HG03196 (cell line): ENCODE results near the gene VAMP4.

Experiments
- ATAC-seq: cut with Tn5 transposase; IDR thresholded peaks from one replicate; pipeline ENCODE4 v1.9.1; 2021; ENCODE audit not compliant: unreplicated experiment

VAMP4 gene, protein sequence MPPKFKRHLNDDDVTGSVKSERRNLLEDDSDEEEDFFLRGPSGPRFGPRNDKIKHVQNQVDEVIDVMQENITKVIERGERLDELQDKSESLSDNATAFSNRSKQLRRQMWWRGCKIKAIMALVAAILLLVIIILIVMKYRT

DNA sequence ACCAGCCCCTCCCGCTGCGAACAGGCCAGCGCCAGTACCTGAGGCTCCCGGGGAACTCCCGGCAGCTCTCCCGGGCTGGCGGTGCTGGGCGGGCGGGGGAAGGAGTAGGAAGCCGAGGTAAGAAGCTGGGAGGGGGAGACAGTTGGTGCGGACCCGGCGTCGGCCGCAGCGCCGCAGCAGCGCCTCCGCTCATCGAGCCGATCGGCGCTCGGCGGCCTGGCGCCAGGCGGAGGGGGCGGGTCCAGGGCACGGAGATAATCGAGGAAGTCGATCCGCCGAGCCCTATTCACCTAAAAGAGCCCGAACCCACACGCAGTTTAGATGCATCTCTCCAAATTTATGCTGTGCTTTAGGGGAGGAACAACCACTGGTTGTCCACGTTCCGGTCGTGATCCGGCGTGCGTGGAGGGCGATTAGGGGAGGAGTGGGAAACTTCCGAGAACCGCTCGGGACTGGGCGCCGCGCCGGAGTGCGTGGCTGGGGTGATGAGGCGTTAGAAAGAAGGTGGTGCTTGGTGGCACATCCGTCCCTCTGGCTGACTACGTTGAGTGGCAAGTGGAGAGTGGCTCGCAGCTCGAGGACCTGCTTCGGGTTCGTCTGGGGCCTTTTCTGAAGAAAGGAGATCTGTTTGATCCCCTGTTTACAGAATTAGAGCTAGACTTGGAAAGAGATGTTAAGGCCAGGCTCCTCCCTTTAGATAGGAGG, at the start of gene VAMP4:
Gene VAMP4, minus strand, starts transcription at position 194 of the 705 bp plus-strand sequence. CDS start 3,651 bp downstream, outside the sequence.
- ATAC-seq = peak; percentile 92

DNA sequence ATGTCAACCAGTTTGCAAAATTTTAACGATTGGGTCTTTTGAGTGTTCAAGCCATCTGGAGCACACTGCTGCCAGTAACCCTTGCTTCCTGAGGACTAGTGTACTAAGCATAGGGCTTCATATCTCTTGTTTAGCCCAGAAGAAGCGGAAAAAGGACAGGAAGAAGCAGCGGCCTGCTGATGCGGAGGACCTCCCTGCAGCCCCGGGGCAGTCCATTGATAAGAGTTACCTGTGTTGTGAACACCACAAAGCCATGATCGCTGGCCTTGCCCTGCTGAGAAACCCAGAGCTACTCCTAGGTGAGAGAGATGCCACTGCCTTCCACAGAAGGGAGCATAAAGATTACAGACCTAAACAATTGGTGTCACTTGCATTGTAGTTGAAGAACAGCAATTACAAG, 48.5 kb upstream of the VAMP4 start:
- no peak for ATAC-seq

DNA sequence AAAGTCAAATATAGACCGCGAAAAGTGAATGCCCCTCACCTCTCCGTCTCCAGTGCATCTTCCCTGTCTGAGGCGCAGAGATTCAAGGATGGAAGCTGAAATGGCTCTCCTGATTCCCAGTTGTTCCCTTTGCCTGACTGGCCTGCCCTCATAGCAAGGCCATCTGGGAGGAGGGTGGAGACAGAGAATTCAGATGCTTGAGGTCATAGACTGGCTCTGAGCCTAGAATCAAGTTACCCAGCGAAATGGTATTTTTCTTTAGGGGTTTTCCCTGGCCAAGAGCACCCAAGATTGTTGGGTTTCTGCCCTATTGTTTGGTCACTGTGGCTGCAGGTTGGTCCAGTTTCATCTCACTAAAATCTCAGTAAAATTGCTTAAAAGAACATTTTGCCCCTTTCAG, 46.8 kb upstream of the VAMP4 start:
- ATAC-seq = no peak

DNA sequence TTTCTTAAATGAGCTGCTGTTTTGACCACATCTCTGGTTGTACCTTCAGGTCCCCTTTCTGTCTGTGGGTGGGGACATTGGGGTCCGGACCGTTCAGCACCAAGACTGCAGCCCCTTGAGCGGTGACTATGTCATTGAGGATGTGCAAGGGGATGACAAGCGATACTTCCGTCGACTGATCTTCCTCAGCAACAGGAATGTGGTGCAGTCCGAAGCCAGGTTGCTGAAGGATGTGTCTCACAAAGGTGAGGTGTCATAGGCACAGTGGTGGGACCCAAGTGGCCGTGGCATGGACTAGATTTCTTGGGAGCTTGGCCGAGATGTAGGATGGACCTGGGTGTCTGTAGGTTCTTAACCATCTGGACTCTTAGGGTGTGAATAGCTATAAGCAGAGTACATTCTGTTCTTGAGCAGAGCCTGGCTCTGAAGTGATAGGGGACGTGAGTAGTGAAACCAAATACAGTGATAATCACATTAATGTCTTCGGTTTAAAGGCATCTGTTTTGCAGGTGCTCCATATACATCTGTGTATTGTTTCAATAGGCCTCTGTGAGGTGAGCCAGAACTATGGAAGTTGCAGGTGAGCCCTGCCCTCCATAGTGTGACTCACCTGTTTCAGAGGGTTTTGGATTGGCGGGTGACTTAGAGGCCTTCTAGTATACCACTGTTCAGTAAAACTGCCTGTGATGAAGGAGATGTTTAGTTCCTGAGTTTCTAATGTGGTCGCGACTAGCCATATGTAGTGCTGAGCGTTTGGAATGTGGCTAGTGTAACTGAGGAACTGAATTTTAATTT, 46.0 kb upstream of the VAMP4 start:
- ATAC-seq = no peak

DNA sequence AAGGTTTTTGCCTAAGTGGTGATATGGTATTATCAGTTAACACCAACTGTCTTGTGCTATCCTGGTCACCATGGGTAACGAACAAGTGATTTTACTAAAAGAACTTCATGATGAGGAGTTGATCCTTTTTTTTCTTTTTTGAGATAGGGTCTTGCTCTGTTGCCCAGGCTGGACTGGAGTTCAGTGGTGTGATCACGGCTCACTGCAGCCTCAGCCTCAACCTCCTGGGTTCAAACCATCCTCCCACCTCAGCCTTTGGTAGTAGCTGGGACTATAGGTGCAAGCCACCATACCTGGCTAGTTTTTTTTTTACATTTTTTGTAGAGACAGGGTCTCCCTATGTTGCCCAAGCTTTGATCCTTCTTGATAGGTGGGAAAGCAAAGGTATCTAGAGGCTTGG, 44.7 kb upstream of the VAMP4 start:
- no peak for ATAC-seq

DNA sequence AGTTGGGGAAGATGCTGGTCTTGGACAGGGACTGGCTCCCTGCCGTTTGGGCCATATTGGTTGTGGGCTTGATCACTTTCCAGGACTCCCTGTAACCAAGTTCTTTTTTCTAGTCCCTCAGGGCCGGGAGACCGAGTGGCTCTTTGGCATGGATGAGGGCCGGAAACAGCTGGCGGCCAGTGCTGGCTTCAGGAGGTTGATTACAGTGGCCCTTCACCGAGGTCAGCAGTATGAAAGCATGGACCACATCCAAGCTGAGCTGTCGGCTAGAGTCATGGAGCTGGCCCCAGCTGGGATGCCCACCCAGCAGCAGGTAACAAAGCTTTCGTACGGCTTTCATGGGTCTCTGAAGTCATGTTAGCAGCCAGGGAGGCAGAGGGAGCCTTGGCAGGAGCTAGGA, 43.9 kb upstream of the VAMP4 start:
- no peak for ATAC-seq

DNA sequence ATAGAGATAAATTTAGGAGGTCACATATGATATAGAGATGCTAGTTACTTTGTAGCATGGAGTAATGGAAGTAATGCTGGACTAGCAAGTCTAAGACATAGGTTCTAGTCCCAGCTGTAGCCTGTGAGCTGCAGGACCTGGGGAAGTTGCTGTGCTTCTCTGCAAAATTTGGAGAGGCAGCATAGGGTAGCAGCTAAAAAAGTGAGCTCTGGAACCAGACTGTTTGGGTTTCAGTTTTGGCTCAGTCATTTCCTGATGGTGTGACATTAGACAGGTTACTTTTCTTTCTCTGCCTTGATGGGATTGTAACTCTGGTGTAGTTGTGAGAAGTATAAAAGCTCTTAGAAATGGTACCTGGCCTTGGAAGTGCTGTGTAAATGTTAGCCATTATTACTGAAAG, 42.9 kb upstream of the VAMP4 start:
- no peak for ATAC-seq

DNA sequence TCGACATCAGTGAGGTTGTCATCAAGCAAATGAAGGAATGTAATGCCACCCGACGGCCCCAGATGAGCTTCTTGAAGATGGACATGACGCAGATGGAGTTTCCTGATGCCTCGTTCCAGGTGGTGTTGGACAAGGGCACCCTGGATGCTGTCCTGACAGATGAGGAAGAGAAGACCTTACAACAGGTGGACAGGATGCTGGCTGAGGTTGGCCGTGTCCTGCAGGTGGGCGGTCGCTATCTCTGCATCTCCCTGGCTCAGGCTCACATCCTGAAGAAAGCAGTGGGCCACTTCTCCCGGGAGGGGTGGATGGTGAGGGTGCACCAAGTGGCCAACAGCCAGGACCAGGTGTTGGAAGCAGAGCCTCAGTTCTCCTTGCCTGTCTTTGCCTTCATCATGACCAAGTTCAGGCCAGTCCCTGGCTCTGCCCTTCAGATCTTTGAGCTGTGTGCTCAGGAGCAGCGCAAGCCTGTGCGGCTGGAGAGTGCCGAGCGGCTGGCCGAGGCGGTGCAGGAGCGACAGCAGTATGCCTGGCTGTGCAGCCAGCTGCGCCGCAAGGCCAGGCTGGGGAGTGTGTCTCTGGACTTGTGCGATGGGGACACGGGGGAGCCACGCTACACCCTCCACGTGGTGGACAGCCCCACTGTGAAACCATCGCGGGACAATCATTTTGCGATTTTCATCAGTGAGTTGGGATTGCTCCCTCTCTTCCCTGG, 42.1 kb upstream of the VAMP4 start:
- no peak for ATAC-seq

DNA sequence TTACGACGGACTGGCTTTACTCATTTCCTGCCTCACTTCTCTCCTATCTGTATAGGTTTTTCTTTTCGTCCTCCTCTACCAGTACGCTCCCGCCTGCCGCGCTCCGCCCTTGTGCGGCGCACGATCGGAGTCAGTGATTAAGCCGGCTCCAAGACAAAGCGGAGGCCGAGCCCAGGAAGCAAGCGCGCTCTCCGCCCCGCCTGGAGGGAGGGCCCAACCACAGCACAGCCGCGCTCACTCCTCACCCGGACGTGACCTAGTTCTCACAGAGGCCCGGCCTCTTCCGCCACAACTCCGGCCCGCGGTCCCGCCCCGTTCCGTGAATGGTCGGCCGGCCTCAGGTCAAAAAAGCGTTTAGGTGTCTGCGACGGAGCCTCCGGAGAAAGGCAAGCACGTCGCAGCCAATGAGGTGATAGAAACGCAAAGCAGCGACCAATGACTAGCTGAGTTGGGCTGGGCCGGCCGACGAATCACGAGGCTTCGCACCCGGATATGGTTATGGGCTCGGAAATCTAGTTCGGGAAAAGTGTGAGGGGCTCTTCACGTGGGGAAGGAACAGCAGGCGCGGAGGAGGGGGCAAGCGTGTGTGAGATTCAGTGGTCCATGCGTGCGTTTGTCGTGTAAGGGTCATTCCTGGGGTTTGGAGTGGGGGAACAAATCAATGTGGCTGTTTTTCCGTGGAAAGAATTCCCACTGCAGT, 39.5 kb upstream of the VAMP4 start, which contains the start of gene METTL13:
Gene METTL13, plus strand, starts transcription at position 485 of the 700 bp plus-strand sequence. CDS start 308 bp downstream, outside the sequence.
- ATAC-seq = peak; percentile 99

DNA sequence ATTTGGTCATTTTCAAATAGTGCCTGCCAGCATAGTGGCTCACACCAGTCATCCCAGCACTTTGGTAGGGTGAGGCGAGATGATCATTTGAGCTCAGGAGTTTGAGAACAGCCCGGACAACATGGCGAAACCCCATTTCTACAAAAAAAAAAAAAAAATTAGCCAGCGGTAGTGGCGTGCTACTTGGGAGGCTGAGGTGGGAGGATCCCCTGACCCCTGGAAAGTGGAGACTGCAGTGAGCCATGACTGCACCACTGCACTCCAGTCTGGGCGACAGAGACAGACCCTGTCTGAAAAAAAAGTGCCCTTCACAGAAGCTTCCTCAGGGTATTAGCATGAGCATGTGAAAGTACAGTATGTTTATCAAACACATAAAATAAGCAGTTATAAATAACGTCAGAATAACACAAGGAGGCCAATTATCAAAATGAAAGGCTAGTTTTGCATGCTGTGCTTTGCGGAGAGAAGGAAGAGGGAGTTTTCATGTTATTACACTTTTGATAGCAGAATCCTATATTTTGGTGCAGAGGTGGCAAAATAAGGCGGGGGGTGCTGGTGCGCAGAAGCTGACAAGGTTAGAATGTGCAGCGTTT, 38.8 kb upstream of the VAMP4 start:
- ATAC-seq = no peak

DNA sequence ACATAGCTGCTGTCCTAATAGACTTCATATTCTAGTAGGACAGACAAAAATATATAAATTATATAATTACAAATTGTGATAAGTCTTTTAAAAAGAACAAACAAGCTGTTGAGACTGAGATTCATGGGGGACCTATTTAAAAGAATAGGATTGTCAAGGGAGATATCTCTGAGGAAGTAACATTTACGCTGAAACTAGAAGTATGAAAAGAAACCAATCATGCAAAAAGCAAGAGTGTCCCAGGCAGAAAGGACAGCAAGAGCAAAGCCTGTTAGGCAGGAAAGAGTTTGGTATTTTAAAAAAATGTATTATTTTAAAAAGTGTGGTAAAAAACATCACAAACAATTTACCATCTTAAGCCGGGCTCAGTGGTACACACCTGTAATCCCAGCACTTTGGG, 30.4 kb upstream of the VAMP4 start:
- no peak for ATAC-seq

DNA sequence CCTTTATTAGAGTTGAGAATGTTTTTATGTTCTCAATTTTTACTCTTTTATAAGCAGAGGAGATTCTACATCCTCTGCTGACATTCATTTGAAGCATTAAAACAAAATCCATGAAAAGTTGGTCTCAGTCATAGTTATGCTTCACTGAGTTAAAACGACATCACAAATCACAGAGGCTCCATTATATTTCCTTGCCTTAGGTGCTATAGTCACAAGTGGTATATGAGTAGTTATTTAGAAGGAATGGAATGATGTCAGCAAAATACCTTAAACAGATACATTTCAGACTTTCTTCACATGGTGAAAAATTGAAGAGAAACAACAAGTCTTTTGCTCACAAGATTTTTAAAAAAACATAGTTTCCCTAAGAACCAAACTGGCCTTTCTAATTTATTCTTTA, 27.9 kb upstream of the VAMP4 start:
- no peak for ATAC-seq

DNA sequence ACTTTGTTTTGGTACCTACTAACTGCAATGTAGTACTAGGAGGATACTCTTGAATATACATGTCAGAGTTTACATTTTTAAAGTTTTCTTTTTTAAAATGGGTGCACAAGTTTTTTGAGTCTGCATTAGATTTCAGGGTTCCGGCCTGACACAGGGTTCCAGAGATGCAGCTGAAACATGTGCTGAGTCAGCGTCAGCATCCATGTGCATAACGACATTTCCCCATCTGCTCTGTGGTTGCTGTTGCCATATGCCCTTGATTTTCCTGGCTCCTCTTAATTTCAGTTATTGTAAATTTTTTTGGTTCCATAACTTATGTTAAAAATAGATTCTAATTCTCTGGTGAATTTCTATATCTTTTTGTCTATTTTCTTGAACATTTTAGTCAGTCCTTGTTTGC, 27.3 kb upstream of the VAMP4 start:
- ATAC-seq = no peak

DNA sequence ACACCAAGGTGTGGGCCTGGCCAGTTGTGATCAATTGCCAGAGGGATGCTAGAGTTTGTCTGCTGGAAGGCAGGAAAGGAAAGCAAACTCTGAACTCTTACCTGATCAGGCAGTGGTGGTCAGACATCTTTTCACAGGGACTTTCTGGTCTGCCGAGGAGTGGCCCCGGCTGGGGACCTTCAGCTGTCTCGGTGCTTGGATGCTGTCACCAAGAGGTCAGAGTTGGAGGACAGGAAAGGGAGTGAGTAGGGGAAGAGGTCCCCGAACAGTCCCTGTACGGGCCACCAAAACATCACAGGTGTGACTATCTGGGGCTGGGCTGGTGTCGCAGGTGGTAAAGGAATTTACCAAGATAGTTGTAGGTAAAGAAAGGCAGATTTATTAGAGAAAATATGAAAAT, 21.9 kb upstream of the VAMP4 start:
- ATAC-seq = no peak

DNA sequence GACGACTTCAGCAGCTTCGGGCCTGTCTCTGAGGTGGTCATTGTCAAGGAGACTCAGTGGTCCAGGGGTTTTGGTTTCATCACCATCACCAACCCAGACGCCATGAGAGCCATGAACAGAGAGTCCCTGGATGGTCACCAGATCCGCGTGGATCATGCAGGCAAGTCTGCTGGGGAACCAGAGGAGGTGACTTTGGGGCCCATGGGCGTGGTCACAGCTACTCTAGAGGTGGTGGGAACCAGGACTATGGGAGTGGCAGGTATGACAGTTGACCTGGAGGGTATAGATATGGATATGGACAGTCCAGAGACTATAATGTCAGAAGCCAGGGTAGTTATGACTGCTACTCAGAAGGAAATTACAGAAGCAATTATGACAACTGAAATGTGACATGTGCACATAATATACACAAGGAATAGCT, 20.3 kb upstream of the VAMP4 start:
- no peak for ATAC-seq

DNA sequence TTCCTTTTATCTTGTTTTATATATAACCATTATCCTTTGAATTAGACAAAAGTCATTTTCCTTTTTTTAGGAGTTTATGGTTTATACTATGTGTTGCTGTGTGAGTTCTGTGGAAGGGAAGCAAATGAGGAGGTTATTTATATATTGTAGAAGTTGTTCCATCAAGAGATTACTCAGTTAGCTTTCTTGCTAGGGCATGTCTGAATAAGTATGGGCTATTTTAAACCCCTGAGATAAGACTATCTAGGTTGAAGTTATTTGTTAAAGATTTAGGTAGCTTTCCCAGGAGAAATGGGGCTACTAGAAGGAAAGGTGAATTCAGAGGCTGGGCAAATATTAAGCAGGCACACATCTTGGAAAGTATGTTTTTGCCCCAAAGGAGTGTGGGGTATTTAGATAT, 16.1 kb upstream of the VAMP4 start:
- no peak for ATAC-seq

DNA sequence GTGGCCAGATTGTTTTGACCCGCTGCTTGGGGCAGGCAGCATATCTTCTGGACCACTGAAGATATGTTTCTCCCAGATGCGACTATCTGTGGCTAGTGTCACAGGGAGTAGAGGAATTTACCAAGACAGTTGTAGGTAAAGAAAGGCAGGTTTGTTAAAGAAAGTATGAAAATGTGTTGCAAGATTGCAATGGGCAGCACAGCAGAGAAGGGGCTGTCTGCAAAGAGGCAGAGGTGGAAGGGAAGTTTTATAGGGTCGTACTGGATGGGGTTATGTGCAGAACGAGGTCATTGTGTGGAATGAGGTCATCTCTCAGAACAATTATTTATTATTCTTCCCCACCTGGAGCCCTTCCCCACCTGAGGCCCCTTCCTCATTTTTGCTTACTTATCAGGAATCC, 15.0 kb upstream of the VAMP4 start:
- no peak for ATAC-seq

DNA sequence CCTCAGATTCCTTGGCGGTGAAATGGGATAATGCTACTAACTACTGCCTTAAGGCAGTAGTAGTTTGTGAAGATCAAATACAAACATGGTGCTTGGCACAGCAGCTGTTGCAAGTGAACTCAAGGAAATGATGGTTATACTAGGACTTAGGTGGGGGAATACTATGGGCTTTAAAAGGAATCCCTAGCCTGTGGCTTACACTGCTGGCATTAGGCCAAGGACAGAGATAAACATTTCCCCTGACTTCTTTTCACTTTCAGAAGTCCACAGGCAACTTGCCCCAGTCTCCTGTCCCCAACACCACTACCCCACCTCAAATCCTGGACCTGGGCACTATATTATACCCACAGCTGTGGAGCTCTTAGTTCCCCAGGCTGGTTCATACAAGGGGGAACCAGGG, 13.1 kb upstream of the VAMP4 start:
- ATAC-seq = no peak

DNA sequence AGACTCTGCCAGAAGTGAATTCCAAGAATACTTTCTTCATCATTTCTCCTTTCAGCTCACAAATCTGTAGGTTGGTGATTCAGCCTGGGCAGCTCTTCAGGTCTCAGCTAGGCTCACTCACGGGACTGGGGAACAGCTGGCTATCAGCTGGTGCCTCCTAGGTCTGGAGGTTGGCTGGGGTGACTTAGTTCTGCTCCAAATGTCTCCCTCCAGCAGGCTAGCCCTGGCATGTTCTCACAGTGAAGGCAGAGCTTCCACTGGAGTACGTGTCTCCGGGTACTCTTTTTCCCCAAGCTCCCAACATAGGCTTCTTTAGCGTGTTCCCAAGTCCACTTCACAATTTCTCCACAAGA, 12.5 kb upstream of the VAMP4 start:
- no peak for ATAC-seq

DNA sequence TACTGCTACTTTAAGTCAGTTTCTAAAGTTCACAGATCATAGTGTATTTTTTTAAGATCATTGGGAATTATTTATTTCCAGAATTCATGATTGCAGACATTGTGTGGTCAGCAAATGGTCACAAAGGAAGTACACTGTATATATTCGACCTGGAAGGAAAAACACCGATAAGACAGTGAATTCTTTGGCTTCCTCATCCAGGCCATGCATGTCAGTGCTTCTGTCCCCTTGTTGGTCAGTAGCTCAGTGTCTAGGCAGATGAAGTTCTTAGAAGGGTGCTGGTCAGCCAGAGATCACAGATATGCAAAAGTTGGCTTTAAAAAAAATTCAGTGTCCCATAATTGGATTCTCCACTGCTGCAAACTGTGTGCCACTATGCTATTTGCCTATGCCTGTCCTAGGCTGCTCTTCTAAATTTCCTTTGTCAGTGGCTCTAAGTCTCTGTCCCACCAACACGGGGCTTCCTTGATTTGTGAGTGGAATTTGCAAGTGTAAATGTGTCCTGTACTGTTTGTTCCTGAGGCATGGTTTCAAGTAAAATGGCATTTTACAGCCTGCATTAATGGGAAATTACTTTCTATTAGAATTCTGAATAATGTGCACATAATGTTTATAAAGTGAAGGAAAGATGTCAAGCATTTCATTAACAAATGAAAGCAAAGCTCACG, 12.0 kb upstream of the VAMP4 start:
- no peak for ATAC-seq
